Measurements from ENCODE around the gene ZIM2.

ZIM2 gene

DNA sequence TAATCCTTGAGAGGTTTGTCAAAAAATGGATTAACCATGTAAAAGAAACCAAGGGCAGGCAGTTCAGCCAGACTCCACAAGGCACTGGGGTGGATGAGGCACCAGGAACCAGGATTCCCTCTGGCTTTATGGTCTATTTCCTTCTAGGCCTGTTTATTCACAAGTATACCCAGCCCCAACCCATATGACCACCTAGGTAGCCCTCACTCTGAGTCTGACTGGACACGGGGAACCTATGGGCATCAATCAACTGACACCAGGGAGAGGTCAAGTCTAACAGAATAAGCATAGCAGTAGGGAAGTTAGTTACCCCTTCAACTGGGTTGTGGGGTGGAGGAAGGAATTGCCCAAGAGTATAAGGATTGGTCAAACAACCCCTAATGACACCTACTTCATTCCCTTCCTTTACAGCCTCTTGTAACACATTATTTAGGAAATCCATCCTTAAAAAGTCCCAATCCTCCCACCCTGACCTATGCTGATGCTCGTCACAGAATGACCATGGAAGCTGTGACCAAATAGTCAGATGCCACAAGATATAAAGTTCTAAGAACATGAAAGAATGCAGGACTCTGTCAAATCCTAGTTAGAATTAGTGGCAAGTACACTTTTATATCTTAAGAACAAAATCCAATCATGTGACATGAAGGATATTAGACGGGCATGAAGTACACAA is 31.7 kb downstream of the ZIM2 start:
- DNase-seq (ENCODE audit: low read depth in 2 of 2), result no peak

DNA sequence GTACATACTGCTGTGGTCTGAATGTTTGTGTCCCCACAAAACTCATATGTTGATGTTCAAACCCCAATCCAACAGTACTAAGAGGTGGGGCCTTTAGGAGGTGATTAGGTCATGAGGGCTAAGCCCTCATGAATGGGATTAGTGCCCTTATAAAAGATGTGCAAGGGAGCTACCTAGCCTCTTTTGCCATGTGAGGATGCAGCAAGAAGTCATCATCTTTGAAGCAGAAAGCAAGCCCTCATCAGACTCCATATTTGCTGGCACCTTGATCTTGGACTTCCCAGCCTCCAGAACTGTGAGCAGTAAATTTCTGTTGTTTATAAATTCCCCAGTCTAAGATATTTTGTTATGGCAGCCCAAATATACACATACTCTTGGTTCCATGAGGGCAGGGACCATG is 33.9 kb downstream of the ZIM2 start:
- no peak for DNase-seq (ENCODE audit: low read depth in 2 of 2)

DNA sequence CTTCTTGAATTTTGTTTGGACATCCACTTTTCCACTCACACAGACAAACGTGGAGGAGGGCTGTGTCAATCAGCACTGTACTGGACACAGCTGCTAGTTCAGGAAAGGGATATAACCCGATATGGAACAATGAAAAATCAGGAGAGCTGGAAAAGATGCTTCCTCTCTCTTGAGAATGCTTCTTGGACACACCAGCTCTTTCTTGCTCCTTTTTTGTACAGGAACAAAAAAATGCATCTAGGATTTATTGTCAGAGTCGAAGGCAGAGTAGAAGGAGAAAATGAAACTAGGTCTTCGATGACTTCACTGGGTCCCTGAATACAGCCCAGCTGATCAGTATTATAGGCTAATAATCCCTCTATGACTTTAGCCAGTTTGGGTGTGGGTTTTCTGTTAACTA is 62.2 kb downstream of the ZIM2 start:
- no peak for DNase-seq (ENCODE audit: low read depth in 2 of 2)

DNA sequence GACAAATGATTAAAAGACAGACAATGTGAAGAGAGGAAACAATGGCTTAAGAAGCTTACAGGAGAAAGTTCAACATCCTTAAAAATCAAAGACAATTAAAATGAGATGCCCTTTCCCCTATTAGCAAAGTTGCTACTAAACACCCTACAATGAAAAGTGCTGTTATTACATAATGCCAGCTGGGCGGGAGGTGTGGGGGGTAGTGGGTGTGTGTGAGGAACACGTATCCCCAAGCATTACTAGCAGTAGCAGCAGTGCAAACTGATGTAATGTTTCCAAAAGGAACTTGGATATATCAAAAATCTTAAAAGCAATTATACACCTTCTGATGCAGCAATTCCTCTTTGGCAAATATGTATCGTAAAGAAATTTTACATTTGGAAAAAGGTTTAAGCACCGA is 70.9 kb downstream of the ZIM2 start:
- DNase-seq (ENCODE audit: low read depth in 2 of 2), result no peak

DNA sequence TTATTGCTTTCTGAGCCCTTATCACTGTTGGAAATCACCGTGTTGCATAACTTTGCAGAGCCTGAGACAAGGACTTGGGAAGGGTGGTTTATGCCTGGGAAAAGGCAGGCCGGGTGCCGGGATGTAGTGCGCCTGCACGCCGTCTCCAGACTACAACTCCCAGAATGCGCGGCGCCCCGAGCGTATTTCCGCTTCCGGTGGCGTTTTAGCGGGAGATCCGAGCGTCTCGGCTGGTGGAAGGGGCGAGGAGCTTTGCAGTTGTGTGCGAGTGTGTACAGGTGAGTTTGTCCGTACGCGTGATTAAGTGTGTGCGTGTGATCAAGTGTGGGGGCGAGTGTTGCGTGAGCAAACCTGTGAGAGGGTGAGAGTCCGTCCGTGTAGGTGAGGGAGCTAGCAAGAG is 75.4 kb downstream of the ZIM2 start:
- DNase-seq (ENCODE audit: low read depth in 2 of 2), result peak in 1 of 2 donors; percentile 8

DNA sequence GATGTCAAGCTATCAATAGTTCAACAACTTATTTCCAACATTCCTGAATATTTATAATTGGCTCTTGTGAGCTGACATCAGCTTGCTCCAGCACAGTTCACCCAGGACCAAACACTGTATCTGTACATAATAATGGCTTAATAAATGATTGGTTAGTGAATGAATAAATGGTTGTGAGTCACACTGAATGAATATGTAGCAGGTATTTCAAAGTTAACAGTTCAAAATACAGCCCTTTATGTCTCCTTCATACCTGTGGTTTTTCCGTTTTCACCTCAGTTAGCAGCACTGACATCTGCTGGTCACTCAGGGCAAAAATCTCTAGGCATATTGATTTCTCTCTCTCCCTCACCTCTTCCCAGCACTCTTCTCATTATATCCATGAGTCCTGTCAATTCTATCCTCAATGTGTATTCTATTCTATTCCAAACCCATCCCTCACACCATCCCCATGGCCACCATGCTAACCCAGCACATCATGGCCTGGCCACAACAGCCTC is 76.3 kb downstream of the ZIM2 start:
- no peak for DNase-seq (ENCODE audit: low read depth in 2 of 2)

DNA sequence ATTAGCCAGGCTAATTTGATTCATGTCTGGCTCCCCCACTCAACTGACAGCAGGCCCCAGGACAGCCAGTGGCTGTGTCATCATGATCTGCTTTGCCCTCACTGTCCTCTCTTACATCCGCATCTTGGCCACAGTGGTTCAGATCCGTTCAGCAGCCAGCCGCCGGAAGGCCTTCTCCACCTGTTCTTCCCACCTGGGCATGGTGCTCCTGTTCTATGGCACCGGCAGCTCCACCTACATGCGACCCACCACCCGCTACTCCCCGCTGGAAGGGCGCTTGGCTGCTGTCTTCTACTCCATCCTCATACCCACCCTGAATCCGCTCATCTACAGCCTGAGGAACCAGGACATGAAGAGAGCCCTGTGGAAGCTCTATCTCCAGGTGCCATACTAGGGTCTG is 79.7 kb downstream of the ZIM2 start:
- no peak for DNase-seq (ENCODE audit: low read depth in 2 of 2)

DNA sequence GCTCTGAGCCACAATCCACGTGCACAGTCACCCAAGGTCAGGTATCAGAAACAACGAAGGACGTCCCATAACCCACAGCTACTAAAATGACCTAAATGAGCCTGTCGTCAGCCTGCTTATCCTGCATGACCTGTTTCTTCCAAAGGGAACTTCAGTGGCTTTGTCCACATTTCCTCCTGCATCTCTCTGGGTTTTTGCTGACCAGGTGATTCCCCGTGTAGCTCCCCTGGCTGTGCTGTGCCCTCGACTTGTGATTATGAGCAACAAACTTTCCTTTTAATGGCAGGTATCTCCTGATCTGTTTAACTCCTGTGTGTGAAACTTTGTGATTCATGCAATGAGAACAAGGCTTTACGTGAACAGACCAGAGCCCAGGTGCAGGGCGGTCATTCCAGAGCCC is 81.0 kb downstream of the ZIM2 start:
- DNase-seq (ENCODE audit: low read depth in 2 of 2), result no peak

DNA sequence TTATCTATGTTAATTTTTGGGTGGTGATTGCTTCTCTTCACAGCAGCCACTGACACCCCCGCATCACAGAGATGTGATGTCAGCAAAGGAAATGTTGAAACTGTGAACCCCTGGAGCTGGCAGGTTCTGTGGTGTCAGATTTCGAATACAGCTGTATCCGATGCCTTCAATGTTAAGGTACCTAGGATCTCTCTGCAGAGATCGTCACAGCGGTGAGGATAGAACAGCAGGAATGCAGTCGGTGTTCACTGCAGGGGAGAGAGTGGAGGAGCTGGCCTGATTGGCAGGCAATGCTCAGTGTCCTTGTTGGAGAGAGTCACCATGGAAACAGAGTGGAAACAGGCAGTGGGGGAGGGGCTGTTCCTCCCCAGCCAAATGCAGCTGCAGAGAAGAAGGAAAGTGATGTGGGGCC is 89.4 kb downstream of the ZIM2 start:
- no peak for DNase-seq (ENCODE audit: low read depth in 2 of 2)

DNA sequence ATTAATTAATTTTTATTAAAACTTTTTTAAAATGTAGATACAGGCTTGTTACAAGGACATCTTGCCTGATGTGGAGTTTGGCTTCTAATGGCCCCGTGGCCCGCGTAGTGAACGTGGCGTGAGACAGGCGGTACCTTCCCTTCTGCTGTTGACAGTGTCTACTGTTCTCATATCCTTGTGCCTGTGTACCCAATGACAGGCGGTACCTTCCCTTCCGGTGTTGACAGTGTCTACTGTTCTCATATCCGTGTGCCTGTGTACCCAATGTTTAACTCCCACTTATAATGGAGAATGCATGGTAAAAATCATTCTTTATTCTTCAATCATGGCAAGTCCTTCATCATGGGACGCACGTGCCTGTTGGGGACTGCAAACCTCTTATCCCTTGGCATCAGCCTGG is 89.9 kb downstream of the ZIM2 start:
- DNase-seq (ENCODE audit: low read depth in 2 of 2), result no peak

DNA sequence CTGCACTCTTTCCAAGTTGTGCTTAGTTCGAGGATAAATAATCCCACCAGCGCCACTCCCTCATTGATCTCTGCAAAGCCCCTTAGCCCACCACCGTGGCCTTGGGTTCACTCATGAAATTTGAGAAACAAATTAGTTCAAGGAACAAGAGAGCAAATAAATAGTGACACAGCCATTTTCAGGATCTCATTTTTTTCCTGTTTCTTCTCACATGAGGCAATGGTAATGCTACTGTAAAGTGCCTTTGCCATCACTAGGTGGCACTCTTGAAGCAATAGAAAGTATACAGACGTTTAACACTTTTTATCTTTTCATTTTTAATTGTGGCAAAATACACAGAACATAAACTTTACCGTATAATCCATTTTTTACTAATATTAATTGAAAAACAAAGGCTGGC is 92.1 kb downstream of the ZIM2 start:
- no peak for DNase-seq (ENCODE audit: low read depth in 2 of 2)

DNA sequence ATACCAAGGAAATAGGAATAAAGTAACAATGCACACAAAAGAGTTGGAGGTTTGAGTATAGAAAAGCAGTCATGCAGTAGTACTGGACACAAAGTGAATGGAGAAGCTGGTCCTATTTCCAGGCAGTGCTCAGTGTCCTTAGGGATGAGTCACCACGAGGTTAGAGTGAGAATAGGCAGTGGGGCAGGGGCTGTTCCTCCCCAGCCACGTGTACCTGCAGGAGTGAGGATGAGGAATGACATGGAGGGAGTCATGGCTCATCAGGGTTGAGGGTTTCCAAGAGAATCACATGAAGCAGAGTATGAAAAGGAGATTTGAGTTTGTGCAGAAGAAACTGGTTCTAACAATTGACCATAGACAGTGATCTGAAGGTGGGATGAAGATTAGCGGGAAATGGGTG is 94.2 kb downstream of the ZIM2 start:
- DNase-seq (ENCODE audit: low read depth in 2 of 2), result no peak

DNA sequence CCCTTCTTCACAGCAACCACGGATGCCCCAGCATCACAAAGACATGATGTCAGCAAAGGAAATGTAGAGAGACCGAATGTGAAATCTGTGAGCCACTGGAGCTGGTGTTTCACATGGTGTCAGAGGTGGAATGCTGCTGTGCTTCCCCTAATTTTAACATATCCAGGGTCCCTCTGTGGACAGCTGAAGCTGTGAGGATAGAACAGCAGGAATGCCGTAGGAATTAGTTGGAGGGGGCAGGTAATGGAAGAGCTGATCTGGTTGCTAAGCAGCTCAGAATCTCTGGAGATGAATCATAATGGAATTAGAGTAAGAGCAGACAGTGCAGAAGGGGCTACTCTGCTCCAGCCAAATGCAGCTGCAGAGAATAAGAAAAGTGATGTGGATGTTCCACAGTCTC is 100.0 kb downstream of the ZIM2 start:
- DNase-seq (ENCODE audit: low read depth in 2 of 2), result no peak

DNA sequence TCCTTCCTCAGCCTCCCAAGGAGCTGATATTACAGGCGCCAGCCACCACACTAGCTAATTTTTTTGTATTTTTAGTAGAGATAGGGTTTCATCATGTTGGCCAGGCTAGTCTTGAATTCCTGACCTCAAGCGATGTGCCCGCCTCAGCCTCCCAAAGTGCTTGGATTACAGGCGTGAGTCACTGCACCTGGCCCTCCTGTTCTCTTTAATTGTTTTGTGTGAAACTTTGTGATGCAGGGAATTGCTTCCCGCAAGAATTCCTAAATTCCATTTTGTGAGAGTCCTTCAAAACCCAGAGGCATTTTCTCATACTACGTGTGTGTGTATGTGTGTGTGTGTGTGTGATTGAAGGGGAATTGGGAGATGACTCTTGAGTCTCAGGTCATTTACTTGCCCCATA is 104.0 kb downstream of the ZIM2 start:
- no peak for DNase-seq (ENCODE audit: low read depth in 2 of 2)

DNA sequence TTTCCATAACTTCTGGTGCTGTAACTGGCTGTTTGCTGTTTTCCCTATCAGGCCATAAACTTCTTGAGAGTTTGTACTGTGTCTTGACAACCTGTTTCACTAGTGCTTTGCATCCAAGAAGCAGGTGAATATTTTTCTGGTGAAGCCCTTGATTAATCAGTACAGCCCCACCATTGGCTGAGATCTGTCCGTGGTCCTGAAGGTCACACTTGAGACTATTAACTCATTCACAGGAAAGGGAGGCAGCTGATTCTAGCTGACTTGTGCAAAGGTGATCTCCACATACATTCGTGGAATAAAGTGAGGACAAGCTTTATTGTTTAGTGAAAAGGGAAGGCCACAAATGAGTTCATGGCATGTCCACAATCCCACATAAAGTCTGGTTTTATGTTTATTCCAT is 107.5 kb downstream of the ZIM2 start:
- no peak for DNase-seq (ENCODE audit: low read depth in 2 of 2)

DNA sequence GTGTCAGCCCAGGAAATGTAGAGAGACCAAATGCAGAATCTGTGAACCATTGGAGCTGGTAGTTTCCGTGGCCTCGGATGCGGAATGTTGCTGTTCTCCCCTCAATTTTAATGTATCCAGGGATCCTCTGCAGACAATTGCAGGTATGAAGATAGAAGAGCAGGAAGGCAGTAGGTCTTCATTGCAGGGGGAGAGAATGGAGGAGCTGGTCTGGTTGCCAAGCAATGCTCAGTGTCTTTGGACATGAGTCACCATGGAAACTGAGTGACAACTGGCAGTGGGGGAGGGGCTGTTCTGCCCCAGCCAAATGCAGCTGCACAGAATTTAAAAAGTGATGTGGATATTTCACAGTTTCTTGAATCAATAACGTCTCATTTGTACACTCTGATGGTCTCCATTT is 112.8 kb downstream of the ZIM2 start:
- DNase-seq (ENCODE audit: low read depth in 2 of 2), result no peak

DNA sequence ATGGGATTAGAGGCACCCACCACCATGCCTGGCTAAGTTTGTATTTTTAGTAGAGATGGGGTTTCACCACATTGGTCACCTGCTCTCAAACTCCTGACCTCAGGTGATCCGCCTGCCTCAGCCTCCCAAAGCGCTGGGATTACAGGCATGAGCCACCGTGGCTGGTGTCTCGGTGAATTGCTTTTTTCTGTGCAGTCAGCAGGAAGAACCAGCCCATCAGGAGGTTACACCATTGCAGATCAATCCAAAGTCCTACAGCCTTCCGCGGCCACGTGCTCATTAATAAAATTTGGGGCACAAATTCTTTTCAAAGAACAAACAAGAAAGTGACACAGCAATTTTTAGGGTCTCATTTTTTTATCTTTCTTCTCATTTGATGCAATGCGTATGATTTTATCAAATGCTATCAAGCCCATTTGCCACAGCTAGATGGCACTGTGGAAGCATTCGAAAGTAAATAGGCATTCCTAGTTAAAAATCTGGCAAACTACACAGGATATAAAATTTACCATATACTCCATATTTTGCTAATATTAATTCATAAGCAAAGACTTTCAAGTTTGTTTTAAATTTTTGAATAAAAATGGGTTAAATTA is 114.6 kb downstream of the ZIM2 start:
- DNase-seq (ENCODE audit: low read depth in 2 of 2), result no peak

All from stimulated activated CD4-positive, alpha-beta T cell treated with anti-CD3 and anti-CD28 coated beads, Interleukin-4, amount 100 ng/mL, for 48 hours (primary cell).